K562 (cell line): ENCODE measurements around the gene LCN15. TPM values are rescaled to one million over a fixed set of nuclear protein-coding genes. Genes with fewer than 3 reads are reported as not detected.
"Not testable (repeated sequence)": the region's sequence is repeated elsewhere in the genome, so short reads cannot be mapped to it uniquely, and the experiment has no call there.

Source experiments
- ATAC-seq: fragments of 200-7000 bp; cut with Tn5 transposase; 3 replicates; pipeline ENCODE4 v1.9.1; 2020; ENCODE audit warnings: moderate library complexity
- BruUV-seq: library from RNA; stranded (reverse); fragments of 400-500 nt; replicated peaks from 2 replicates; lab custom pipeline; 2021; lab: Mats Ljungman, UMichigan
- CTCF ChIA-PET: fragments of 300-600 bp; formaldehyde crosslinking; extraction: SDS; loops from one replicate; lab custom pipeline; 2021; ENCODE audit warnings: low intra/inter-chr PET ratio; lab: Yijun Ruan, JAX
- POLR2A ChIA-PET: fragments of 300-600, 350-650 bp; sonication (Branson Sonifier 250); formaldehyde crosslinking; extraction: SDS; loops from one replicate; lab custom pipeline; 2021; ENCODE audit warnings: antibody characterized with exemption, inconsistent platforms; lab: Yijun Ruan, JAX
- DNase-seq, 4 experiments: peaks; one replicate each; pipeline versions ENCODE4 v3.0.0 to v3.0.0-alpha.2; 2011 to 2018; ENCODE audit warnings: low spot score in 3 of 4, mixed read lengths in 3 of 4; ENCODE audit errors: extremely low read depth in 1 of 4
- FAIRE-seq: peaks from 2 replicates; lab custom pipeline; 2011; peaks lifted over from hg19 to GRCh38; lab: Jason Lieb, UNC
- H2AFZ ChIP-seq: 2 replicates; pipeline ENCODE4 v1.6.0; 2011; ENCODE audit warnings: low read depth, low read length, control low read depth, inconsistent platforms
- H3K27ac ChIP-seq: fragments of 200-600 bp; 3 replicates; pipeline ENCODE4 v1.8.0; 2011; ENCODE audit warnings: low read depth, mild to moderate bottlenecking, control low read depth, inconsistent platforms, low read length, moderate library complexity, mixed read lengths; ENCODE audit errors: extremely low read depth
- H3K27me3 ChIP-seq, 2 experiments: fragments of 300-600 bp in 1 of 2; 2 replicates in 1 of 2; 3 replicates in 1 of 2; pipeline versions ENCODE4 v1.6.0 to v1.8.0; 2011; ENCODE audit warnings: inconsistent platforms in 2 of 2, low read length in 2 of 2, mild to moderate bottlenecking in 1 of 2, mixed read lengths in 1 of 2, moderate library complexity in 1 of 2; ENCODE audit not compliant: control insufficient read depth in 2 of 2, insufficient read depth in 2 of 2
- H3K36me3 ChIP-seq: fragments of 300-600 bp; 3 replicates; pipeline ENCODE4 v1.8.0; 2011; ENCODE audit warnings: mild to moderate bottlenecking, low read length, inconsistent platforms; ENCODE audit not compliant: control insufficient read depth, insufficient read depth
- H3K4me1 ChIP-seq, 2 experiments: fragments of 200-600 bp in 1 of 2; replicated peaks in 1 of 2; 2 replicates in 1 of 2; 3 replicates in 1 of 2; pipeline versions ENCODE4 v1.5.1 to v1.8.0; 2011; ENCODE audit warnings: inconsistent platforms in 2 of 2, low read length in 2 of 2, mild to moderate bottlenecking in 1 of 2, mixed read lengths in 1 of 2, moderate library complexity in 1 of 2; ENCODE audit not compliant: control insufficient read depth in 2 of 2, insufficient read depth in 2 of 2
- H3K4me2 ChIP-seq: 2 replicates; pipeline ENCODE4 v1.6.1; 2011; ENCODE audit warnings: low read length, control low read depth, inconsistent platforms, mixed read lengths; ENCODE audit not compliant: insufficient read depth
- H3K4me3 ChIP-seq: fragments of 200-600 bp; sonication (generic), shearing (Covaris generic); 2 replicates; pipeline ENCODE4 v1.5.1; 2016; ENCODE audit warnings: control low read depth, inconsistent platforms
- H3K79me2 ChIP-seq: fragments of 200-600 bp; 3 replicates; pipeline ENCODE4 v1.8.0; 2011; ENCODE audit warnings: low read length, inconsistent platforms; ENCODE audit not compliant: control insufficient read depth, insufficient read depth
- H3K9ac ChIP-seq, 2 experiments: 2 replicates each; pipeline versions ENCODE4 v1.6.0 to v1.6.1; 2011; ENCODE audit warnings: low read depth in 2 of 2, low read length in 2 of 2, control low read depth in 1 of 2, inconsistent platforms in 1 of 2, mild to moderate bottlenecking in 1 of 2, mixed read lengths in 1 of 2; ENCODE audit not compliant: insufficient read depth in 1 of 2
- H3K9me1 ChIP-seq: one replicate; pipeline ENCODE4 v1.6.0; 2011; ENCODE audit warnings: inconsistent platforms, mild to moderate bottlenecking, low read length, moderate library complexity; ENCODE audit not compliant: control insufficient read depth, insufficient read depth
- H3K9me3 ChIP-seq: replicated peaks from 2 replicates; pipeline ENCODE4 v1.5.1; 2011; ENCODE audit warnings: low read depth, low read length, inconsistent platforms; ENCODE audit not compliant: control insufficient read depth, insufficient read depth
- H4K20me1 ChIP-seq: replicated peaks from 2 replicates; pipeline ENCODE4 v1.6.1; 2011; ENCODE audit warnings: low read length, inconsistent platforms, mixed read lengths; ENCODE audit not compliant: control insufficient read depth, insufficient read depth
- DPF2 ChIP-seq: fragments of 450-650 bp; IDR thresholded peaks from 2 replicates; pipeline ENCODE4 v1.6.1; 2016
- EGR1 ChIP-seq: fragments of 450-650 bp; conservative IDR thresholded peaks from 2 replicates; pipeline ENCODE4 v1.6.1; 2017; ENCODE audit warnings: mild to moderate bottlenecking
- MIER1 ChIP-seq: fragments of 450-650 bp; IDR thresholded peaks from 2 replicates; pipeline ENCODE4 v1.6.1; 2016; ENCODE audit warnings: antibody characterized with exemption, mild to moderate bottlenecking, low read depth
- ZFX ChIP-seq: sonication (generic); formaldehyde crosslinking; IDR thresholded peaks from 2 replicates; pipeline ENCODE4 v1.8.0; 2022; ENCODE audit warnings: mild to moderate bottlenecking, missing genetic modification reagents, moderate library complexity
- WGBS: fragments of 100-300 bp; shearing (Covaris generic); methylation state at CpG from one replicate; pipeline ENCODE4 v1.1.6; 2016; ENCODE audit warnings: low coverage, mixed read lengths; ENCODE audit not compliant: insufficient coverage; ENCODE audit errors: missing lambda C conversion rate; 5-methylcytosine and 5-hydroxymethylcytosine counted together
- in situ Hi-C: fragments of 300-500 bp; cut with MboI; formaldehyde crosslinking; loops from 4 replicates; pipeline ENCODE4 v1.15.0; 2018; ENCODE audit warnings: inconsistent platforms, mixed read lengths
- intact Hi-C: fragments of 100-400 bp; cut with micrococcal nuclease; formaldehyde crosslinking; loops from 2 replicates; pipeline ENCODE4 v1.14.2; 2022
- polyA plus RNA-seq, 8 experiments: library from polyadenylated mRNA; depleted of rRNA in 4 of 8; stranded (reverse) in 5 of 8; unstranded in 3 of 8; fragments of >200 nt; fragmentation: Nextera tagmentation in 2 of 8; fragmentation: Illumina TruSeq in 1 of 8; extraction: Ambion mirVana in 2 of 8; extraction: Trizol in 1 of 8; gene quantifications; 2 replicates each; pipeline versions ENCODE4 v1.2.1 to v1.2.3, GENCODE V29; 2011 to 2014; ENCODE audit warnings: inconsistent platforms in 1 of 8, missing spikeins in 1 of 8
- total RNA-seq, 7 experiments: library from RNA; depleted of rRNA in 6 of 7; stranded (reverse); fragments of >200 nt in 6 of 7; fragmentation: Illumina TruSeq in 2 of 7; extraction: Trizol in 2 of 7; gene quantifications; 2 replicates each; pipeline versions ENCODE4 v1.2.1 to v1.2.3, GENCODE V29; 2011 to 2021; ENCODE audit warnings: low replicate concordance in 1 of 7
- TF ChIP-seq, protein P1 (sequence below), 3 experiments: fragments of 200-800 bp in 1 of 3; fragments of 250-450 bp in 1 of 3; fragments of 450-650 bp in 1 of 3; sonication (Bioruptor Pico) in 1 of 3; sonication (Bioruptor generic) in 1 of 3; formaldehyde crosslinking in 1 of 3; IDR thresholded peaks; 2 replicates each; pipeline versions ENCODE4 v1.6.1 to v1.8.0; 2016 to 2022; ENCODE audit warnings: mild to moderate bottlenecking in 2 of 3, missing genetic modification characterization in 2 of 3, missing compliant biosample characterization in 1 of 3, moderate library complexity in 1 of 3
- TF ChIP-seq, protein P2 (sequence below), 2 experiments: fragments of 450-650 bp in 1 of 2; sonication (generic) in 1 of 2; formaldehyde crosslinking in 1 of 2; IDR thresholded peaks; 2 replicates each; pipeline versions ENCODE4 v1.7.1 to v1.9.0; 2016 to 2022; ENCODE audit warnings: inconsistent platforms in 1 of 2, mild to moderate bottlenecking in 1 of 2, missing genetic modification reagents in 1 of 2

LCN15 gene
- total and polyA plus RNA-seq, 9 of the 15 experiments (the other 6 are each of a cell fraction or from before 2014, with no cell fraction given) = 0.66 TPM; not detected in 8

DNA sequence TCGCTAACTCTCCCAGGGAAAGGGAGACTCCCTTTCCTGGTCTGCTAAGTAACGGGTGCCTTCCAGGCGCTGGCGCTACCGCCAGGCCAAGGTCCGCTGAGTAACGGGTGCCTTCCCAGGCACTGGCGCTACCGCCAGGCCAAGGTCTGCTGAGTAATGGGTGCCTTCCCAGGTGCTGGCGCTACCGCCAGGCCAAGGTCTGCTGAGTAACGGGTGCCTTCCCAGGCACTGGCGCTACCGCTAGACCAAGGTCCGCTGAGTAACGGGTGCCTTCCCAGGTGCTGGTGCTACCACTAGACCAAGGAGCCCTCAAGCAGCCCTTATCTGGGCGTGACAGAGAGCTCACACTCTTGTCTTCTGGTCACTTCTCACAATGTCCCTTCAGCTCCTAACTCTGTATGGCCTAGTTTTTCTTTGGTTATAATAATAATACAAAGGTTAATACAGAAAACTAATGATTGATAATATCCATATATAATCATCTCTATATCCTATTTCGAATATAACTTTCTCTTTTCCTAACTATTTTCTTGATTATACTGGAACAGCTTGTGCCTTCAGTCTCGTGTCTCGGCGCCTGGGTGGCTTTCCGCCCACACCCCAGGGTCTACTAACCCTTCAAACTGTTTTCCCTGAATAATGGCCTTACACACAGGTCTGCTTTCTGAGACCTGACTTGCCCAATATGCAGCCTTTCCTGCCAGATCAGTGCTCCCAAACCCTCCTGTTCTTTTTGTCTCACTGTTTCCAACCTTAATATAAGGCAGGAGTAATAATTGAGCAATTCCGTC is 21.4 kb upstream of the LCN15 start:
- POLR2A ChIA-PET = interaction anchor here (0.6 to 1.1 kb wide), 2 partner anchors 19 to 403 kb away, joined by 3 to 4 read pairs; partner anchors contain the start of gene SSNA1
- TF ChIP-seq, protein P1, sequence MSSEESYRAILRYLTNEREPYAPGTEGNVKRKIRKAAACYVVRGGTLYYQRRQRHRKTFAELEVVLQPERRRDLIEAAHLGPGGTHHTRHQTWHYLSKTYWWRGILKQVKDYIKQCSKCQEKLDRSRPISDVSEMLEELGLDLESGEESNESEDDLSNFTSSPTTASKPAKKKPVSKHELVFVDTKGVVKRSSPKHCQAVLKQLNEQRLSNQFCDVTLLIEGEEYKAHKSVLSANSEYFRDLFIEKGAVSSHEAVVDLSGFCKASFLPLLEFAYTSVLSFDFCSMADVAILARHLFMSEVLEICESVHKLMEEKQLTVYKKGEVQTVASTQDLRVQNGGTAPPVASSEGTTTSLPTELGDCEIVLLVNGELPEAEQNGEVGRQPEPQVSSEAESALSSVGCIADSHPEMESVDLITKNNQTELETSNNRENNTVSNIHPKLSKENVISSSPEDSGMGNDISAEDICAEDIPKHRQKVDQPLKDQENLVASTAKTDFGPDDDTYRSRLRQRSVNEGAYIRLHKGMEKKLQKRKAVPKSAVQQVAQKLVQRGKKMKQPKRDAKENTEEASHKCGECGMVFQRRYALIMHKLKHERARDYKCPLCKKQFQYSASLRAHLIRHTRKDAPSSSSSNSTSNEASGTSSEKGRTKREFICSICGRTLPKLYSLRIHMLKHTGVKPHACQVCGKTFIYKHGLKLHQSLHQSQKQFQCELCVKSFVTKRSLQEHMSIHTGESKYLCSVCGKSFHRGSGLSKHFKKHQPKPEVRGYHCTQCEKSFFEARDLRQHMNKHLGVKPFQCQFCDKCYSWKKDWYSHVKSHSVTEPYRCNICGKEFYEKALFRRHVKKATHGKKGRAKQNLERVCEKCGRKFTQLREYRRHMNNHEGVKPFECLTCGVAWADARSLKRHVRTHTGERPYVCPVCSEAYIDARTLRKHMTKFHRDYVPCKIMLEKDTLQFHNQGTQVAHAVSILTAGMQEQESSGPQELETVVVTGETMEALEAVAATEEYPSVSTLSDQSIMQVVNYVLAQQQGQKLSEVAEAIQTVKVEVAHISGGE (CRISPR knock-in tag; IDR thresholded peaks at IDR 0.05) = peak in 1 of 3 experiments; percentile 8; a peak in 1 of 6 replicates
- TF ChIP-seq EGR1 = 0 out of 2 replicates have a peak, but pooled peaks have one; percentile 26
- TF ChIP-seq ZFX = peak; percentile 17; the same call in 1 of the 2 replicates
- TF ChIP-seq MIER1 = peak; percentile 27; the same call in 1 of the 2 replicates
- TF ChIP-seq, protein P2, sequence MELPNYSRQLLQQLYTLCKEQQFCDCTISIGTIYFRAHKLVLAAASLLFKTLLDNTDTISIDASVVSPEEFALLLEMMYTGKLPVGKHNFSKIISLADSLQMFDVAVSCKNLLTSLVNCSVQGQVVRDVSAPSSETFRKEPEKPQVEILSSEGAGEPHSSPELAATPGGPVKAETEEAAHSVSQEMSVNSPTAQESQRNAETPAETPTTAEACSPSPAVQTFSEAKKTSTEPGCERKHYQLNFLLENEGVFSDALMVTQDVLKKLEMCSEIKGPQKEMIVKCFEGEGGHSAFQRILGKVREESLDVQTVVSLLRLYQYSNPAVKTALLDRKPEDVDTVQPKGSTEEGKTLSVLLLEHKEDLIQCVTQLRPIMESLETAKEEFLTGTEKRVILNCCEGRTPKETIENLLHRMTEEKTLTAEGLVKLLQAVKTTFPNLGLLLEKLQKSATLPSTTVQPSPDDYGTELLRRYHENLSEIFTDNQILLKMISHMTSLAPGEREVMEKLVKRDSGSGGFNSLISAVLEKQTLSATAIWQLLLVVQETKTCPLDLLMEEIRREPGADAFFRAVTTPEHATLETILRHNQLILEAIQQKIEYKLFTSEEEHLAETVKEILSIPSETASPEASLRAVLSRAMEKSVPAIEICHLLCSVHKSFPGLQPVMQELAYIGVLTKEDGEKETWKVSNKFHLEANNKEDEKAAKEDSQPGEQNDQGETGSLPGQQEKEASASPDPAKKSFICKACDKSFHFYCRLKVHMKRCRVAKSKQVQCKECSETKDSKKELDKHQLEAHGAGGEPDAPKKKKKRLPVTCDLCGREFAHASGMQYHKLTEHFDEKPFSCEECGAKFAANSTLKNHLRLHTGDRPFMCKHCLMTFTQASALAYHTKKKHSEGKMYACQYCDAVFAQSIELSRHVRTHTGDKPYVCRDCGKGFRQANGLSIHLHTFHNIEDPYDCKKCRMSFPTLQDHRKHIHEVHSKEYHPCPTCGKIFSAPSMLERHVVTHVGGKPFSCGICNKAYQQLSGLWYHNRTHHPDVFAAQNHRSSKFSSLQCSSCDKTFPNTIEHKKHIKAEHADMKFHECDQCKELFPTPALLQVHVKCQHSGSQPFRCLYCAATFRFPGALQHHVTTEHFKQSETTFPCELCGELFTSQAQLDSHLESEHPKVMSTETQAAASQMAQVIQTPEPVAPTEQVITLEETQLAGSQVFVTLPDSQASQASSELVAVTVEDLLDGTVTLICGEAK (IDR thresholded peaks at IDR 0.05) = 0 out of 2 replicates have a peak, but pooled peaks have one; percentile 31
- TF ChIP-seq, protein P2 (CRISPR knock-in tag; IDR thresholded peaks at IDR 0.05) = not testable (repeated sequence)
- TF ChIP-seq DPF2 = 0 out of 2 replicates have a peak, but pooled peaks have one; percentile 17
- TF ChIP-seq, all 486 proteins: peak for 6; not testable (repeated sequence) for 480
- intact Hi-C loops = loop anchor here (2.0 to 10.0 kb wide), 3 partner anchors 55 to 459 kb away; partner anchors contain the start of genes C8G and TUBB4B

More for the DNA sequence above, 21.4 kb upstream of the LCN15 start:
- ATAC-seq, H3K4me3 ChIP-seq, H3K27me3 ChIP-seq, H3K79me2 ChIP-seq, H3K36me3 ChIP-seq, H3K9me1 ChIP-seq, FAIRE-seq, BruUV-seq, H3K9me3 ChIP-seq, H4K20me1 ChIP-seq: not testable (repeated sequence)
- H3K4me1 ChIP-seq = peaks cover 33 to 42% of the 10 kb centered on the region in 2 experiments
- CTCF ChIA-PET = interaction anchor here (1.3 kb wide), 1 partner anchor 20 kb away, joined by 4 read pairs; no protein-coding TSS in a partner anchor
- H3K27ac ChIP-seq = peak overlapping the region; percentile 72
- in situ Hi-C loops = loop anchor here (25.0 kb wide), 1 partner anchor 452 kb away; the partner anchor contains the start of genes CYSRT1, RNF224, SLC34A3 and TUBB4B
- WGBS = 21% methylated on average over 16 of the region's 23 CpGs
- H2AFZ ChIP-seq = peak overlapping the region; percentile 64
- H3K9ac ChIP-seq = peak overlapping the region; percentile 47 to 79
- peak overlapping the region; percentile 12; the same call in 1 of the 2 replicates for H3K4me2 ChIP-seq
- DNase-seq = peak in 1 of 4 experiments; percentile 52
